Sigmoid colon (tissue), 7 donors: ENCODE results near the gene PGRMC2. TPM values are rescaled to one million over a fixed set of nuclear protein-coding genes. Genes with fewer than 3 reads are reported as not detected.

Source experiments
- DNase-seq: peaks from one replicate; pipeline ENCODE4 v3.0.0-alpha.2; 2019
- H3K27ac ChIP-seq, 4 donors: fragments of 200-600 bp; sonication (generic); one replicate each; pipeline ENCODE4 v1.5.1; 2016 to 2019; ENCODE audit warnings: mild to moderate bottlenecking in 1 of 4
- H3K27me3 ChIP-seq, 3 donors: fragments of 200-600 bp; sonication (generic); one replicate each; pipeline ENCODE4 v1.5.1; 2019; ENCODE audit warnings: mild to moderate bottlenecking in 1 of 3
- H3K36me3 ChIP-seq, 4 donors: fragments of 200-600 bp; sonication (generic); one replicate each; pipeline ENCODE4 v1.5.1; 2016 to 2019
- H3K4me1 ChIP-seq, 4 donors: fragments of 200-600 bp; sonication (generic); one replicate each; pipeline ENCODE4 v1.5.1; 2017 to 2019
- H3K4me3 ChIP-seq, 4 donors: fragments of 200-600 bp; sonication (generic); one replicate each; pipeline ENCODE4 v1.5.1; 2017 to 2019; ENCODE audit warnings: mild to moderate bottlenecking in 2 of 4, moderate library complexity in 1 of 4
- H3K9me3 ChIP-seq, 4 donors: fragments of 200-600 bp in 3 of 4; sonication (generic) in 3 of 4; one replicate each; pipeline versions ENCODE4 v1.5.1 to v1.6.1; 2013 to 2019
- CTCF ChIP-seq, 4 experiments: fragments of 450-650 bp in 3 of 4; fragments of 200-600 bp in 1 of 4; IDR thresholded peaks; one replicate each; pipeline ENCODE4 v1.5.1; 2016 to 2019; ENCODE audit warnings: antibody characterized with exemption in 4 of 4, mild to moderate bottlenecking in 3 of 4, moderate library complexity in 2 of 4
- EP300 ChIP-seq, 4 donors: sonication (generic); formaldehyde crosslinking; IDR thresholded peaks; one replicate each; pipeline ENCODE4 v1.6.1; 2017; ENCODE audit warnings: antibody characterized with exemption in 4 of 4
- POLR2A ChIP-seq, 2 donors: fragments of 450-650 bp; IDR thresholded peaks; one replicate each; pipeline ENCODE4 v1.6.1; 2016; ENCODE audit warnings: antibody characterized with exemption in 2 of 2, mild to moderate bottlenecking in 2 of 2, moderate library complexity in 2 of 2
- POLR2AphosphoS5 ChIP-seq, 4 donors: sonication (generic); formaldehyde crosslinking; IDR thresholded peaks; one replicate each; pipeline ENCODE4 v1.6.1; 2017; ENCODE audit warnings: antibody characterized with exemption in 4 of 4
- WGBS, 2 donors: extraction: QIAGEN DNeasy Blood & Tissue Kit; methylation state at CpG; one replicate each; pipeline ENCODE4 v1.1.7; 2013; 5-methylcytosine and 5-hydroxymethylcytosine counted together
- intact Hi-C: fragments of 100-400 bp; cut with DNase I; formaldehyde crosslinking; loops from one replicate; pipeline ENCODE4 v1.15.1; 2023
- polyA plus RNA-seq, 3 donors: library from polyadenylated mRNA; stranded (reverse); fragments of 200-250 nt; gene quantifications; one replicate each; pipeline ENCODE4 v1.2.3, GENCODE V29; 2013
- total RNA-seq, 4 donors: library from RNA; depleted of rRNA; stranded (reverse); fragments of >200 nt; gene quantifications; one replicate each; pipeline ENCODE4 v1.1.0, GENCODE V29; 2016
- donor health status: healthy with polysubstance abuse.
- donor health status: Bipolar disorder and iron deficiency.
- donor health status: healthy.

Gene PGRMC2
- total and polyA plus RNA-seq, 7 donors: 22.4 to 61.7 (median 38.8) TPM

- H3K27ac ChIP-seq: no peak overlapping the region
- intact Hi-C loops: no loop called here
Observed at GRCh38 chr4:128298146-128298758, 10.6 kb upstream of the PGRMC2 start.

GRCh38 chr4:128295255-128295654, 7.6 kb upstream of the PGRMC2 start:
- Histone ChIP-seq H3K27me3 (no peaks in the 10 kb centered on the region), H3K4me3 (no peak overlapping the region), H3K4me1 (peaks cover 0 to 7% (median 3%) of the 10 kb centered on the region in 4 donors), H3K27ac (no peak overlapping the region), H3K9me3 (no peaks in the 10 kb centered on the region), H3K36me3 (no peaks in the 10 kb centered on the region)
- no peak for TF ChIP-seq EP300 (IDR thresholded peaks at IDR 0.05)
- intact Hi-C loops: no loop called here
- 89 to 95% methylated on average over 2 of the region's 2 CpGs for WGBS, 2 donors
- DNase-seq: no peak

More at GRCh38 chr4:128298146-128298758, 10.6 kb upstream of the PGRMC2 start:
- Histone ChIP-seq H3K4me1 (peaks cover 0 to 7% (median 3%) of the 10 kb centered on the region in 4 donors), H3K36me3 (no peaks in the 10 kb centered on the region), H3K4me3 (no peak overlapping the region), H3K27me3 (no peaks in the 10 kb centered on the region), H3K9me3 (no peaks in the 10 kb centered on the region)
- WGBS, 2 donors: 40 to 77% methylated on average over 7 of the region's 7 CpGs
- no peak for DNase-seq
- TF ChIP-seq POLR2A (IDR thresholded peaks at IDR 0.05) (no peak), CTCF (IDR thresholded peaks at IDR 0.05) (no peak), EP300 (IDR thresholded peaks at IDR 0.05) (no peak), POLR2AphosphoS5 (IDR thresholded peaks at IDR 0.05) (no peak)

GRCh38 chr4:128294464-128294863, 6.9 kb upstream of the PGRMC2 start:
- Histone ChIP-seq H3K36me3 (no peaks in the 10 kb centered on the region), H3K4me3 (no peak overlapping the region), H3K9me3 (no peaks in the 10 kb centered on the region), H3K27me3 (no peaks in the 10 kb centered on the region), H3K4me1 (no peaks in the 10 kb centered on the region), H3K27ac (no peak overlapping the region)
- TF ChIP-seq EP300 (IDR thresholded peaks at IDR 0.05): no peak
- no peak for TF ChIP-seq POLR2AphosphoS5 (IDR thresholded peaks at IDR 0.05)
- no peak for TF ChIP-seq POLR2A (IDR thresholded peaks at IDR 0.05)
- no peak for TF ChIP-seq CTCF (IDR thresholded peaks at IDR 0.05)
- DNase-seq: no peak
- 14 to 65% methylated on average over 3 of the region's 3 CpGs for WGBS, 2 donors
- intact Hi-C loops: no loop called here

- no peak overlapping the region for H3K27ac ChIP-seq
- H3K36me3 ChIP-seq: no peaks in the 10 kb centered on the region
- no peaks in the 10 kb centered on the region for H3K9me3 ChIP-seq
- no peak overlapping the region for H3K4me3 ChIP-seq
- no peak for TF ChIP-seq POLR2A (IDR thresholded peaks at IDR 0.05)
- TF ChIP-seq CTCF (IDR thresholded peaks at IDR 0.05): no peak
- no peak for DNase-seq
- H3K27me3 ChIP-seq: no peaks in the 10 kb centered on the region
- 93% methylated on average over 2 of the region's 2 CpGs for WGBS, 2 donors
- H3K4me1 ChIP-seq: peaks cover 0 to 7% (median 6%) of the 10 kb centered on the region in 4 donors
- intact Hi-C loops: no loop called here
Observed at GRCh38 chr4:128292349-128292748, 4.7 kb upstream of the PGRMC2 start.

GRCh38 chr4:128291096-128291495, 3.5 kb upstream of the PGRMC2 start:
- H3K9me3 ChIP-seq: no peaks in the 10 kb centered on the region
- no peak overlapping the region for H3K27ac ChIP-seq
- H3K4me1 ChIP-seq: peaks cover 0 to 14% (median 8%) of the 10 kb centered on the region in 4 donors
- no peak for TF ChIP-seq EP300 (IDR thresholded peaks at IDR 0.05)
- TF ChIP-seq POLR2AphosphoS5 (IDR thresholded peaks at IDR 0.05): no peak
- no peak for TF ChIP-seq POLR2A (IDR thresholded peaks at IDR 0.05)
- TF ChIP-seq CTCF (IDR thresholded peaks at IDR 0.05): no peak
- WGBS, 2 donors: 91 to 95% methylated on average over 2 of the region's 2 CpGs
- no peaks in the 10 kb centered on the region for H3K36me3 ChIP-seq
- intact Hi-C loops: no loop called here
- H3K4me3 ChIP-seq: no peak overlapping the region
- DNase-seq: no peak
- no peaks in the 10 kb centered on the region for H3K27me3 ChIP-seq
